Lower leg skin (tissue), 4 donors: ENCODE measurements around the gene TMEM45B. TPM values are rescaled to one million over a fixed set of nuclear protein-coding genes. Genes with fewer than 3 reads are reported as not detected.
"Not testable (repeated sequence)": the region's sequence is repeated elsewhere in the genome, so short reads cannot be mapped to it uniquely, and the experiment has no call there.

ENCODE experiments used
- DNase-seq, 2 donors: peaks; one replicate each; pipeline ENCODE4 v3.0.0-alpha.2; 2019; ENCODE audit warnings: low spot score in 2 of 2
- H3K4me3 ChIP-seq: fragments of 200-600 bp; sonication (generic); 2 replicates; pipeline ENCODE4 v1.5.1; 2017; ENCODE audit warnings: mild to moderate bottlenecking, low read depth; ENCODE audit not compliant: poor library complexity, severe bottlenecking
- POLR2A ChIP-seq, 2 donors: fragments of 450-650 bp; IDR thresholded peaks; one replicate each; pipeline ENCODE4 v1.6.1; 2016 to 2017; ENCODE audit warnings: antibody characterized with exemption in 2 of 2, mild to moderate bottlenecking in 1 of 2, moderate library complexity in 1 of 2
- WGBS, 2 donors: methylation state at CpG; one replicate each; pipeline ENCODE4 v1.1.5; 2018; 5-methylcytosine and 5-hydroxymethylcytosine counted together
- intact Hi-C: fragments of 100-400 bp; cut with DNase I; formaldehyde crosslinking; loops from one replicate; pipeline ENCODE4 v1.15.0; 2023; ENCODE audit warnings: low total_unique reads
- total RNA-seq, 4 donors: library from RNA; depleted of rRNA; stranded (reverse); fragments of >200 nt; gene quantifications; one replicate each; pipeline ENCODE4 v1.1.0, GENCODE V29; 2016
- TF ChIP-seq, protein P1 (sequence below), 3 donors: fragments of 450-650 bp; IDR thresholded peaks; one replicate each; pipeline ENCODE4 v1.5.1; 2016; ENCODE audit warnings: antibody characterized with exemption in 3 of 3, mild to moderate bottlenecking in 3 of 3, moderate library complexity in 2 of 3

TMEM45B gene
- total RNA-seq, 4 donors from 2014 or later, result 50.2 to 76.1 (median 55.1) TPM

DNA sequence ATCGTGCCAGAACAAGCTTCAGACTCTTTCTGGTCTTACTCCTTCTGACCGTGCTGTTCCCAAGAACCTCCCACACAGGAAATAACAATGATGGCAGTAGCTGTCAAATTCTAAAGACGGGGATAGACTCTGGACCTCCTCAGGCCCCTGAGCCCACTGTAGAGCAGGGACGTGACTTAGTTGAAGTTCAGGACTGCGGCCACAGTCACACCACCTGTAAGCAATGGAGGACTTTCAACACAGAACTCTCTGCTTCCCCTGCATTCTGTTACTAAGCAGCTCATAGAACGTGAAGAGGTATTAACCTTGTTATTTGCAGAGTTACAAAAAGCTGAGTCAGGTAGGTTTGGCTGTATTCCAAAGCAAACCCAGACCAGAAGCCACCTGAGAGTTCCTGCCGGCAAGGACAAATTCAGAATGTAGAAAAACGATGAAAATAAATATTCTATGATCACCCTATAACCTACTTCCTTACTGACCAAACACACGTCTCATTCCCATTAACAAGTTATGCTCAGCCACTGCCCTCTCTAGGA, 12.7 kb downstream of the TMEM45B start:
- no peak overlapping the region for H3K4me3 ChIP-seq
- WGBS, 2 donors, result 35 to 40% methylated on average over 9 of the region's 9 CpGs
- intact Hi-C loops, result no loop called here
- TF ChIP-seq, protein P1, sequence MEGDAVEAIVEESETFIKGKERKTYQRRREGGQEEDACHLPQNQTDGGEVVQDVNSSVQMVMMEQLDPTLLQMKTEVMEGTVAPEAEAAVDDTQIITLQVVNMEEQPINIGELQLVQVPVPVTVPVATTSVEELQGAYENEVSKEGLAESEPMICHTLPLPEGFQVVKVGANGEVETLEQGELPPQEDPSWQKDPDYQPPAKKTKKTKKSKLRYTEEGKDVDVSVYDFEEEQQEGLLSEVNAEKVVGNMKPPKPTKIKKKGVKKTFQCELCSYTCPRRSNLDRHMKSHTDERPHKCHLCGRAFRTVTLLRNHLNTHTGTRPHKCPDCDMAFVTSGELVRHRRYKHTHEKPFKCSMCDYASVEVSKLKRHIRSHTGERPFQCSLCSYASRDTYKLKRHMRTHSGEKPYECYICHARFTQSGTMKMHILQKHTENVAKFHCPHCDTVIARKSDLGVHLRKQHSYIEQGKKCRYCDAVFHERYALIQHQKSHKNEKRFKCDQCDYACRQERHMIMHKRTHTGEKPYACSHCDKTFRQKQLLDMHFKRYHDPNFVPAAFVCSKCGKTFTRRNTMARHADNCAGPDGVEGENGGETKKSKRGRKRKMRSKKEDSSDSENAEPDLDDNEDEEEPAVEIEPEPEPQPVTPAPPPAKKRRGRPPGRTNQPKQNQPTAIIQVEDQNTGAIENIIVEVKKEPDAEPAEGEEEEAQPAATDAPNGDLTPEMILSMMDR (IDR thresholded peaks at IDR 0.05), result no peak
- no peak for TF ChIP-seq POLR2A (IDR thresholded peaks at IDR 0.05)
- DNase-seq, result no peak

DNA sequence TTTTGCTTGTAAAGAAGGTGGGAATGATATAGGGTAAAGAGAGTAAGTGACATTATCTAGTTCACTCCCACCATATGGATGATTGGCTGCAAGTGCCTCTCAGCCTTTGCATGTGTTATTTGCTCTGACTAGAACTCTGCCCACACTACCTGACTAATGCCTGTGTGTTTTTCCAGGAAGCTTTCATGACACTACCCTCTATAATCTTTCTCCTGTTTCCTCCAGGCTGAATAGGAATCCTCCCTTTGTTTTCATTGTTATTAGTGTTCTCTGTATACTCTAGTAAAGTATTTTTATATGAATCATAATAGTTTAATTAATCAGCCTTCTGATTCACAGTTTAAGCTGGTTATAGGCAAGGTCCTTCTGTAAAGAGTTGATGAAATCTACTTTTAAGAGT, 13.8 kb downstream of the TMEM45B start:
- DNase-seq, H3K4me3 ChIP-seq, intact Hi-C loops: not testable (repeated sequence)

DNA sequence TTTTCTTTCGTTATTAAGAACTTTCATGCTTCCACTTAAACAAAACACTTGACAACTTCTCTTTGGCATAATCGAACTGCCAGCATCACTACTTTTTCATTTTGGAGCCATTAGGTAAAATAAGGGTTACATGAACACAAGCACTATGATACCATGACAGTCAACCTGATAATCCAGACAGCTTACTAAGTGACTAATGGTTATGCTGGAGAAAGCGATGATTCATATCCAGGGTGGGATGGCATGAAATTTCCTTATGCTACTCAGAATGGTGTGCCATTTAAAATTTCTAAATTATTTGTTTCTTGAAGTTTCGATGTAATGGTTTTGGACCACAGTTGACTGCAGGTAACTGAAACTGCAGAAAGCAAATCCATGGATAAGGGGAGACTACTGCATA, 15.6 kb downstream of the TMEM45B start:
- WGBS, 2 donors, result 84 to 88% methylated on average over 4 of the region's 4 CpGs
- H3K4me3 ChIP-seq, DNase-seq, intact Hi-C loops: not testable (repeated sequence)

DNA sequence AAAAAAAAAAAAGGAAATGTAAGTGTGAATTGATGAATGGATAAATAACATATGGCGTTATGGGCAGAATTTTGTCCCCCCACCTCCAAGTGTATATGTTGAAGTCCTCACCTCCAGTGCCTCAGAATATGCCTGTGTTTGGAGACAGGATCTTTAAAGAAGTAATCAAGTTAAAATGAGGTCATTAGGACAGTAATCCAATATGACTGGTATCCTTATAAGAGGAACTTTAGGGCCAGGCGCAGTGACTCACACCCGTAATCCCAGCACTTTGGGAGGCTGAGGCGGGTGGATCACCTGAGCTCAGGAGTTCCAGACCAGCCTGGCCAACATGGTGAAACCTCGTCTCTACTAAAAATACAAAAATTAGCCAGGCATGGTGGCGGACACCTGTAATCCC, 17.6 kb downstream of the TMEM45B start:
- intact Hi-C loops, H3K4me3 ChIP-seq, DNase-seq: not testable (repeated sequence)
- WGBS, 2 donors, result 82 to 92% methylated on average over 6 of the region's 6 CpGs

DNA sequence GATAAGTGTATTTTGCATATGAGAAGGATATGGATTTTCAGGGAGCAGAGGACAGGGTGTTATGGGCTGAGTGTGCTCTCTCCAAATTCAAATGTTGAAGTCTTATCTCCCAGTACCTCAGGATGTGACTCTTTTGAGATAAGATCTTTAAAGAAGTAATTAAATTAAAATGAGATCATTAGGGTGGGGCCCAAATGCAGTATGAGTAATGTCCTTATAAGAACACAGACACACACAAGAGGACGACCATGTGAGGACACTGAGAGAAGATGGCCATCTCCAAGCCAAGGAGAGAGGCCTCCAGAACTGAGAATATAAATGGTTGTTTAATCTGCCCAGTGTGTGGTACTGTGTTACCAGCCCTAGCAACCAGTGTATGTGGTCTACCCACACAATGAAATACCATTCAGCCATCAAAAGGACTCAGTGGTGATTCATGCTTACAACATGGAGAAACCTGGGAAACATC, 20.8 kb downstream of the TMEM45B start:
- WGBS, 2 donors, result 27 to 50% methylated on average over 1 of the region's 1 CpG
- H3K4me3 ChIP-seq, intact Hi-C loops, DNase-seq: not testable (repeated sequence)

DNA sequence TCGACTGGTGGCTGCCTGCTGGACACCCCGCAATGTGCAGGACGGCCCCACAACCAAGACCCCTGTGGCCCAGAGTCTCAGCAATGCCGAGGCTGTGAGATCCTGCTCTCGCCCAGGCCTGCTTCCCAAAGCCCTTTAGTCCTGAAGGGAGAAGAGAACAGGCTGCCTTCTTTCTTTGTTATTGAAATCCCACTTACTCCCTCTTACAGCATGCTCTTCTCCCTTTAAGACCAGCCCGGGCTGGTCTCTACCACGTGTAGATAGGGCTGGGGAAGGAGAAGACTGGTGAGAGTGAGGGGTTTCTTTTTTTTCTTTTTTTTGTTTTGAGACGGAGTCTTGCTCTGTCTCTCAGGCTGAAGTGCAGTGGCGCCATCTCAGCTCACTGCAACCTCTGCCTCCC, 21.3 kb downstream of the TMEM45B start:
- TF ChIP-seq POLR2A (IDR thresholded peaks at IDR 0.05), result no peak
- TF ChIP-seq, protein P1 (IDR thresholded peaks at IDR 0.05), result no peak
- no peak for DNase-seq
- no peak overlapping the region for H3K4me3 ChIP-seq
- 78 to 81% methylated on average over 9 of the region's 9 CpGs for WGBS, 2 donors
- intact Hi-C loops, result no loop called here

DNA sequence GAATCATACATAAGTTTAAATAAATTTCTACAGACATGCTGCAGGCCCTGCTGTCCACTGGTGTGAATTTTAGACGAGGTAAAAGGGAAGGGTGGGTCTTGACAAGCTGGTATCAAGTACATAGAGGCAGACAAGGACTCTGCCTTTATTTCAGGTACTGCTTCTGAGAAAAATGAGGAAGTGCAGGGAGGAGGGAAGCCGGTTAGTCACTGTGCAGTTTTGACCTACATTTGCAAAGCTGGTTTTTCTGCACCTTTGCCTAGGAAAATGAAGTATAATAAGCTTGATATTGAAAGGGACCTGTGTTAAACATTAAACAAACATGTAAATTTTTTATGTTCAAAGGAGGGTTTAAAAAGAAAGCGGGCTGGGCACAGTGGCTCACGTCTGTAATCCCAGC, 24.6 kb downstream of the TMEM45B start:
- intact Hi-C loops, result no loop called here

DNA sequence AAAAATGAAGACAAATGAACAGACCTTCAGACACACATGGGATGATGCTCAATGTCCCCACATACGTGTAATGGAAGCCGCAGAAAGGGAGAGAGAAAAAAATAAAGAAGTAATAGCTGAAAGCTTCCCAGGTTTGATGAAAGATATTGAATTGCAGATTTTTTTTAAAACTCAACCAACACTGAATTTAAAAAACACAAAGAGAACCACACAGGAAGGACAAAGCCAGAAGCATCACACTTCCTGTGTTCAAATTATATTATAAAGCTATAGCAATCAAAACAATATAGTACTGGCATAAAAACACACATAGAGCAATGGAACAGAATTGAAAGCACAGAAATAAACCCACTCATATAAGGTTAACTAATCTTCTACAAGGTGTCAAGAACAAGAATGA, 26.5 kb downstream of the TMEM45B start:
- no peak for DNase-seq
- H3K4me3 ChIP-seq, result no peak overlapping the region
- intact Hi-C loops, result no loop called here
- TF ChIP-seq, protein P1 (IDR thresholded peaks at IDR 0.05), result no peak
- no peak for TF ChIP-seq POLR2A (IDR thresholded peaks at IDR 0.05)
- WGBS, 2 donors, result 93 to 95% methylated on average over 2 of the region's 2 CpGs

More for the DNA sequence above, 24.6 kb downstream of the TMEM45B start:
- no peak for TF ChIP-seq POLR2A (IDR thresholded peaks at IDR 0.05)
- TF ChIP-seq, protein P1 (IDR thresholded peaks at IDR 0.05), result no peak
- no peak for DNase-seq
- no peak overlapping the region for H3K4me3 ChIP-seq
- 31 to 39% methylated on average over 4 of the region's 4 CpGs for WGBS, 2 donors
